Testis (tissue), 2 donors: ENCODE measurements around the gene ARL8A.

Experiments
- CTCF ChIP-seq, 3 experiments: fragments of 450-650 bp in 2 of 3; fragments of 200-600 bp in 1 of 3; sonication (generic) in 1 of 3; IDR thresholded peaks; one replicate each; pipeline ENCODE4 v1.5.1; 2016 to 2019; ENCODE audit warnings: antibody characterized with exemption in 3 of 3, mild to moderate bottlenecking in 2 of 3, moderate library complexity in 1 of 3
- POLR2A ChIP-seq: fragments of 450-650 bp; IDR thresholded peaks from one replicate; pipeline ENCODE4 v1.6.1; 2017; ENCODE audit warnings: antibody characterized with exemption, mild to moderate bottlenecking, moderate library complexity

GRCh38 chr1:202186327-202186726 lies 41.8 kb upstream of the ARL8A start:
- no peak for TF ChIP-seq CTCF (IDR thresholded peaks at IDR 0.05)
- TF ChIP-seq POLR2A: no peak
